MM.1S (cell line): Measurements from ENCODE around the gene SCRN3.

ENCODE experiments used
- EZH2 ChIP-seq: fragments of 300-600 bp; sonication (generic); optimal IDR thresholded peaks from 2 replicates; pipeline ENCODE3; 2017; ENCODE audit warnings: low read depth, mild to moderate bottlenecking, antibody characterized with exemption, low read length, mixed read lengths
- EZH2phosphoT487 ChIP-seq: fragments of 300-600 bp; sonication (generic); IDR thresholded peaks from 2 replicates; pipeline ENCODE4 v1.6.1; 2018; ENCODE audit warnings: antibody characterized with exemption, low read length
- TF ChIP-seq, protein P1 (sequence below): fragments of 300-600 bp; sonication (generic); IDR thresholded peaks from 2 replicates; pipeline ENCODE4 v1.5.1; 2016; ENCODE audit warnings: antibody characterized with exemption, low read length, mixed read lengths

GRCh38 chr2:174362949-174363348 lies 32.6 kb upstream of the SCRN3 start:
- TF ChIP-seq, protein P1, sequence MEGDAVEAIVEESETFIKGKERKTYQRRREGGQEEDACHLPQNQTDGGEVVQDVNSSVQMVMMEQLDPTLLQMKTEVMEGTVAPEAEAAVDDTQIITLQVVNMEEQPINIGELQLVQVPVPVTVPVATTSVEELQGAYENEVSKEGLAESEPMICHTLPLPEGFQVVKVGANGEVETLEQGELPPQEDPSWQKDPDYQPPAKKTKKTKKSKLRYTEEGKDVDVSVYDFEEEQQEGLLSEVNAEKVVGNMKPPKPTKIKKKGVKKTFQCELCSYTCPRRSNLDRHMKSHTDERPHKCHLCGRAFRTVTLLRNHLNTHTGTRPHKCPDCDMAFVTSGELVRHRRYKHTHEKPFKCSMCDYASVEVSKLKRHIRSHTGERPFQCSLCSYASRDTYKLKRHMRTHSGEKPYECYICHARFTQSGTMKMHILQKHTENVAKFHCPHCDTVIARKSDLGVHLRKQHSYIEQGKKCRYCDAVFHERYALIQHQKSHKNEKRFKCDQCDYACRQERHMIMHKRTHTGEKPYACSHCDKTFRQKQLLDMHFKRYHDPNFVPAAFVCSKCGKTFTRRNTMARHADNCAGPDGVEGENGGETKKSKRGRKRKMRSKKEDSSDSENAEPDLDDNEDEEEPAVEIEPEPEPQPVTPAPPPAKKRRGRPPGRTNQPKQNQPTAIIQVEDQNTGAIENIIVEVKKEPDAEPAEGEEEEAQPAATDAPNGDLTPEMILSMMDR, result no peak
- TF ChIP-seq EZH2 (no peak), EZH2phosphoT487 (no peak)
